ENCODE data around the gene ZNF787.
"Not testable (repeated sequence)": the region's sequence is repeated elsewhere in the genome, so short reads cannot be mapped to it uniquely, and the experiment has no call there.

ZNF787 gene

DNA sequence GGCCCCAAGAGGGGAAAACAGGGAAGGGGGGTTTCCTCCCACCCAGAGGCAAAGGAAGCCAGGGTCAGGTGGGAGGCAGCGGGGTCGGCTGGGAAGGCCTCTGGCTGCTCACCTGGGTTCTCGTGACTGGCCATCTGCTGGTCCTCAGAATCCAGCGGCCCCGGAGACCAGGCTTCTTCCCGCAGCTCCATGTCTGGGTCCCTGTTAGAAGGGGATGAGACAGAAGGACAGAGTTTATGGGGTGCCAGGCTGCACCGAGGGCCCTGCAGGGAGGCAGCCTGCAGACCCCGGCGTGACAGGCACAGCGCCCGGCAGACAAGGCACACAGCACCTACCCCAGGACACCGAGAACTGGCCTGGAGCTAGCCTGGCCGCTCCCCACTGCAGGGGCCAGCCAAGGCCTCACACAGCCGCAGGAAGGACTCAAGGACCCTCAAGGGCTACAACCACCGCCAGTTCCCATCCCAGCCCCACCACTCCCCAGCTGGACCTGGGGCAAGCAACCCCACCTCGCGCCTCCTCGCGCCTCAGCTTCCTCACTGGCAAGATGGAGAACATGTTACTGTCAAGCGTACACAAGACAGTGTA lies 18.0 kb downstream of the ZNF787 start:
- no peak for DNase-seq

DNA sequence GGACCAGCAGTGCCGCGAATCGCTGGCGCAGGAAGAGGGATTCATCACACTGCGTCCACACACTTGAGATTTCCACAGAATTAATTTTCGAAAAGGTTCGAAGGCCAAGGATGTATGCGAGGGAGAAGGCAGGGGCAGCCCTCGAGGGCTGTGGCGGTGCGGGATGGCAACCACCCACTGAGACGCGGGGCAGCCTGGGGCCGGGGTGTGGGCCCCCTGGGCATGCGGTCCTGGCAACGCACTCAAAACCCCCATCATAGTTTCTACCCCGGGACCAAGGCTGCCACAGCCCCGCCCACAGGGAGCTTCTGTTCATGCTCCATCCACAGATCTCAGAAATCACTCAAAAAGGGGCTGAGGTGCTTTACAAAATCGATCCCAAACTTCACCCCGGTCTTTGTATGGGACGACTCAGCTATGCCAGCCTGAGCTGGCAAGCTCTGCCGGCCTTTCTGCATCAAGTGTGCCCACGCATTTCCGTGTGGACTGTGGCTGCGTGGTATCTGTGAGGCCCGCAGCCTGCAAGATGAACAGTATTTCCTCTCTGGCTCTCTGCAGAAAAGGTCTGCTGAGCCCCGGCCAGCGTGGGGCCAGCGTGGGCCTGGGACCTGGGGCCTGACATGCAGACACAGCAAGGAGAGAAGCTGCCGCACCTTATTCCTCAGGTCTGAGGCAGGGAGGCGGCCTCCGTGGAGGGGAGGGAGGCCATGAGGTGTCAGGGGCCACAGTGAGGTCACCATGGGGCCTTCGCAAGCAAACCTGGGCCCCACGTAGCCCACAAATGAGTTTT lies 19.2 kb downstream of the ZNF787 start:
- DNase-seq: no peak

DNA sequence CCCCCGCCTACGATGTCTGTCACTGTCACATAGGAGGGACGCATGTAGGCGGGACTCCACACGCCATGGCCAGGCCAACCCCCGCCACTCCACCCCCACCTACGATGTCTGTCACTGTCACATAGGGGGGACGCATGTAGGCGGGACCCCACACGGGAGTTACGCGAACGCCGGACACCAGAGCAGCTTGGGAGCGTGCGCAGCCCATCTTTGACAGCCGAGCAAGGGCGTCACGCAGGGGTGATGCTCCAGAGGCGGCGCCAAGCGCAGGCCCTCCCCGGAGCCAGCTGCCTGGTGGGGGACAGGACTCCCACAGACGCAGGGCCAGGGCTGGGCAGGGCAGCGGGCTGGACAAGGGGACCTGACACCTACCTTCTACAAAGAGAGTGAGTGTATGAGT lies 20.0 kb downstream of the ZNF787 start:
- no peak for DNase-seq

DNA sequence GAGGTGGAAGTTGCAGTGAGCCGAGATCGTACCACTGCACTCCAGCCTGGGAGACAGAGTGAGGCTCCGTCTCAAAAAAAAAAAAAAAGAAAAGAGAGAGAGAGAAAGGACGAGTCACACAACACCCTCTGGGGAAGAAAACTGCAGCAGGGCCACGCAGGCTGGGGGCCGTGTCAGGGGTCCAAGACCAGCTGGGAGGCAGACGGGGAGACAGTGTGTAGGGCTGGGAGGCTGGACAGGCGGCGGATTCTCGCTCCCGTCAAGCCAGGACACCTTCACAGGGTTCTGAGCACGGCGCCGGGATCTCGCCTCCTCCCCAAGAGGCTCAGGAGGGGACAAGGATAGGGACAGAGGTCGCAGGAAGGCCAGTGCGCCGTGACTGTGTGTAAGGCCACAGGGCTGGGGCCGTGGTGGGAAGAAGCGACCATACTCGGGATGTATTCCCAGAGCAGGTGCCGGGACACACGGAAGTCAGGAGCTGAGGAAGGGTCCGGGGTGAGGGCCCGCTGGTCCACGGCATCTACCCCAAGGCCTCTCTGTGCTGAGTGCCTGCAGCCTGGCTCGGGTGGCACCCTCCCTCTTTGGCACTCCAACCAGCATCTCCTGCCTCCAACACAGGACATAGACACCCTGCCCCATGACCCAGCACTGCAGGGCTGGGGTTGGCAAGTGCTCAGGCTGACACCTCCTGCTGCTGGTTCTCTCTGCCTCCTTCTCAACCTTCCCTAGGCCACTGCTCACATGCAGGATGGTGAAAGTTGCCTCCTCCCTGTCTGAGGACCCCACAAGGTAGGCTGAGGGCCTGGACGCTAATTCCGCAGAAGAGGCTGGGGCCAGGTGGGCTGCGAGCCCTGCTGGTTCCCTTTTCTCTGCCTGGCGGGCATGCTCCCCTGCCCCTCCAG lies 21.2 kb downstream of the ZNF787 start:
- no peak for DNase-seq

DNA sequence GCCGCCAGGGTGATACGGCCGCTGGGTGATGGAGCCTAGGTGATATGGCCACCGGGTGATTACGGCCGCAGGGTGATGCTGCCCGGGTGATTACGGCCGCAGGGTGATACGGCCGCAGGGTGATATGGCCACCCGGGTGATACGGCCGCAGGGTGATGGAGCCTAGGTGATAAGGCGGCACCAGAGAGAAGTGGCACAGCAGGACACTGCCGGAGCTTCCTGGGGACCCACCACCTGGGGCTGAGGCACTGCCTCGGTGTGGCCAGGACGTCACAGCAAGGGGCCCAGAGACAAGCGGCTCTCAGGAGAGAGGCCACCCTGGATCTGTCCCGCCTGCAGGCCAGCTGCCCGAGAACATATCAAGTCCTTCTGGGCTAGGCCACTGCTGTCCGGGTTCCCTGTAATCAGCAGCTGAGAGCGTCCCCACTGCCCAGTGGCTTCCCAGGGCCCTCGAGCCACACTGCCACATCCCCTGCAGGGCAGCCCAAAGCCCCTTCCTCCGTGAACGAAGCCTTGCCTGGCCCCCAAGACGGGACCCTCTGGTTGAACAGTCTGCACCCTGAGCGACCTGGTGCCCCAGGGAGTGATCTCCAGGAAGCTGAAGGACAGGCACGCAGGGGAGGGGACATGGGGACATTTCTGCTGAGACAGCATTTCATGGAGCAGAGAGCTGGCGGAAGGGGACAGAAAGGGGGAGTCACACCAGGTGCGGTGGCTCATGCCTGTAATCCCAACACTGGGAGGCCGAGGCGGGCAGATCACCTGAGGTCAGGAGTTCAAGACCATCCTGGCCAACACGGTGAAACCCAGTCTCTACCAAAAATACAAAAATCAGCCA lies 22.1 kb downstream of the ZNF787 start:
- no peak for DNase-seq

DNA sequence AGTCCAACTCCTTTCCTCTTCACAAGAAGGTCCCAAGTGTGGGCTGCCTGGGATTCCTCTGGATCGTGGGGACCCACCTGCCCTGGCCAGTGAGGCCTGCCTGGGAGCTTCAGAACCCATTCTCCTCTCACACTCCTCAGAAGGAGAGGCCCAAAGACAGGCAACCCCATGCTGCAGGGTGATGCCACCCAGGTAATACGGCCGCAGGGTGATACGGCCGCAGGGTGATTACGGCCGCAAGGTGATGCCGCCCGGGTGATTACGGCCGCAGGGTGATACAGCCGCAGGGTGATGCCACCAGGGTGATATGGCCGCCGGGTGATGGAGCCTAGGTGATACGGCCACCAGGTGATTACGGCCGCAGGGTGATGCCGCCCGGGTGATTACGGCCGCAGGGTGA lies 22.9 kb downstream of the ZNF787 start:
- DNase-seq: not testable (repeated sequence)

DNA sequence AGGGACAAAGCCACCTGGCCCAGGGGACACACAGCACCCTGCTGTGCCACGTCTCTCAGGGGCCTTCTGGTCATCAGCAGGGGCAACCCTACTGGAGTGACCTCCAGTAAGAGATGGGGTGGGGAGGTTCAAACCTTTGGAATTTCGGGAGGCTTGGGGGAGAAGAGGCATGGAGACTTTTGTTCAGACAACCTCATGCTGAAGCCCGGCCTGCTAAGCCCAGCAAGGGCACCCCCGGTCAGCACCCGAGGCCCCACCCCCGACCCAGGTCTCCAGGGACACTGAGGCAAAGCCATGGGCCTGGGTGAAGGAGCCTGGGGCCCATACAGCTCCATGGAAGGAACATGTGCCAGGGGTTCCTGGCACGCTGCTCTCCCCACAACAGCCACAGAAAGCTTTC lies 23.3 kb downstream of the ZNF787 start:
- no peak for DNase-seq

DNA sequence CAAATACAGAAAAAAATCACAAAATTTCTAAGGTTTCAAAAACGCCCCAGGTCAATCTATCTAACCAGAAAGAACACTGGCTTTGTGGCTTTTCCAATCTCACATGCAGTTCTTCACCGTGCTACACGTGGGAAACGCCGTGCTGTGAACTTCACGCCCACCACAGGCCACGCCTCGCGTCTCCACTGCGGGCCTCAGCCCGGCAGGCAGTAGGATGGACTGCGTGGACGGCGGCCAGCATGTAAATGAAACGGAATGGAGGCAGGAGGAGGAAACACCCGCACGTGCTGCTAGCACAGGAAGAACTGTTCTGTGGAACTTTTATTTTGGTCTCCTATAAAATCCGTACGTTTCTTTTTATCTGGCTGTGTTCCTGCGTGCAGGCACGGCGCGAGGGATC lies 23.8 kb downstream of the ZNF787 start:
- DNase-seq: no peak

DNA sequence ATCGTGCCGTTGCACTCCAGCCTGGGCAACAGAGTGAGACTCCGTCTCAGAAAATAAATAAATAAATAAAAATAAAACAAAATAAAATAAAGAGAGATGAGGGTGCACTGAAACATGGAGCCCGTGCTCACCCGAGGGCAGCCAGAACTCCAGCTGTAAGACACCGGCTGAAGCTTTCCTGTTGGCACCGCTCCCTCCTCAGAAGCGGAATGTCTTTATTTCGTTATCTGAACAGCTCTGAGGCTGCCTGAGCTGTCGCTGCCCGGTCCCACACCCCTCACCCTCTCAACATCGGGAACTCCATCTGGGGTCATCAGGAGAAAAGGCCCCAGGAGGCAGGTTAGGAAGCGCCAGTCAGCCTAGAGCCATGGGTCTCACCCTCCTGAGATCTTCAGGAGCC lies 24.4 kb downstream of the ZNF787 start:
- DNase-seq: no peak

DNA sequence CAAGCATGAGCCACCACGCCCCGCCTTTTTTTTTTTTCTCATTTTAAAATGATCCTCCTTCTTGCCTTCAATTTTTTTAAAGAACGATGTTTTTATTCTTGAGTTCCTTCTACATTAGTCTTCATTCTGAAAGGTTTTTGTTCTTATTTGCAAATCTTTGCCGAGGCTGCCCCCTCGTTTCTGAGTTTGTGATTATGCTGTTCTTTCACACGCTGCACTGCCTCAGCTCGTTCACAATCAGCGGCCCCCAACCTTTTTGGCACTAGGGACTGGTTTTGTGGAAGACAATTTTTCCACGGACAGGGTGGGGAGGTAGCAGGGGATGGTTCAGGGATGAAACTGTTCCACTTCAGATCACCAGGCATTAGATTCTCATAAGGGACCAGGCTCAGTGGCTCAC lies 26.6 kb downstream of the ZNF787 start:
- no peak for DNase-seq

DNA sequence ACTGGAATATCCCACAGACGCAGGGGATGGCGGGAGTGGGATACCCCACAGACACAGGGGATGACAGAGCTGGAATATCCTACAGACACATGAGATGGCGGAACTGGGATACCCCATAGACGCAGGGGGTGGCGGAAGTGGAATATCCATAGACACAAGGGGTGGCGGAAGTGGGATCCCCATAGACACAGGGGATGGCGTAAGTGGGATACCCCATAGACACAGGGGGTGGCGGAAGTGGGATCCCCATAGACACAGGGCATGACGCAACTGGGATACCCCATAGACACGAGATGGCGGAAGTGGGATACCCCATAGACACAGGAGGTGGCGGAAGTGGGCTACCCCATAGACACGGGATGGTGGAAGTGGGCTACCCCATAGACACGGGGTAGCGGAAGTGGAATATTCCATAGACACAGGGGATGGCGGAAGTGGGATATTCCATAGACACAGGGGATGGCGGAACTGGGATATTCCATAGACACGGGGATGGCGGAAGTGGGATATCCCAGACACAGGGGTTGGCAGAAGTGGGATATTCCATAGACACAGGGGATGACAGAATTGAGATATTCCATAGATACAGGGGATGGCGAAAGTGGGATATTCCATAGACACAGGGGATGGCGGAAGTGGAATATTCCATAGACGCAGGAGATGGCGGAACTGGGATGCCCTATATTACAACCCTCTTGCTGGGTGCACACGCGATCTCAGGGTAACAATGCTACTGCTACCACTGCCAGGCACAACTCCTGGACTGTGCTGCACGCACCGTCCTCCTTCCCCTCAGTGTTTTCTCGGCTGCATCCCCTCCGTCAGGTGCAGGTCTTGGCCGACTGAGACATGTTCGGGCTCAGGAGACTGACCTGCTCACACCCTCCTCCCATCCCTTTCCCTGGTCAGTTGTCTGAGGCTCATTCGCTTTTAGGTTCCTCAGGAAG lies 28.1 kb downstream of the ZNF787 start:
- DNase-seq: no peak

DNA sequence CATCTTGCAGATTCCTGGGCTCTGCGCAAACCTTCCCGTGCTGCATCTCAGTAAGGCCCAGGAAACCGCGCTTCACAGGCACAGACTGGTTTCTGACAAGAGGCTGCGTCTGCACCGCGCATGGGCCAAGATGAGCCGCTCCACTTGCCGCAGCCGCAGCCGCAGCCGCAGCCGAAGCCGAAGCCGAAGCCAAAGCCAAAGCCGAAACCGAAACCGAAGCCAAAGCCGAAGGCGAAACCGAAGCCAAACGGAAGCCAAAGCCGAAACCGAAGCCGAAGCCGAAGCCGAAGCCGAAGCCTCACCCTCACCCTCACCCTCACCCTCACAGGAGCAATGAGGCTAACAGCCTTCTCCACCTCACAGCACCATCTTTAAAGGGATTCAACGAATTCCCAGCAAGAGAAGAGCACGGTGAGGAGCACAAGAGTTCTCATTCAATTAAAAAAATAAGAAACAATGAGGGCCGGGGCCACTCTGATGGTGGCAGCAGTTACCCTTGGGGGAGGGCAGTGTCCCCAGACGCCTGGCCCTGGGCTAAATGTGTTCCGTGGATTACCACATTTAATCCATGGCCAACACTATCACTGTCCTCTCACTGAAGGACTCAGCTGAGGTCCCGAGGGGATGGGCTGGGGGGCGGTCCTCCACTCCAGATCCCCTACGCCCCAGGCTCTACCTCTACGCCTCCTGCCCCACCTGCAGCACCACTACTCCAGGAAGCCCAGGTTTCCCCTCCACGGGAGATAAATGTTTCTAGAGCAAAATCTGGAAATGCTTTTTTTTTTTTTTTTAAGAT lies 29.1 kb downstream of the ZNF787 start:
- no peak for DNase-seq

DNA sequence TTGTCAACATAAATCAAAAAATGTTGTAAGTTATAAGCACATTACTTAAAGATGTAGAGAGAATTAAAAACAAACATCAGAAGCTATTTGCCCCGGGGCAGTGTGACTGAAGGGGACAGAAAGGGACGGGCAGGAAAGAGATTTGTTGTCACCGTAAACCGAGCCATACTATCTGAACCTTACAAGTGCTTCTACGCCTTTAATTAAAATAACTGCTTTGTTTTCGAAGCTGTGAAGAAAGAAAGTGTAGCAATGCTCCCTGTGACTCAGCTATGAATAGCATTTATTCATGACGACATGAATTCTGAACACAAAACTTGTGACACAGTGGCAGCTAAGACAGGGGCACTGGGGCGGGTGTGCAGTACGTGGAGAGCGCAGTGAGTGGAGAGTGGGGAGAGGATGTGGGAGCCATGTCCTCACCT lies 30.0 kb downstream of the ZNF787 start:
- DNase-seq: no peak

DNA sequence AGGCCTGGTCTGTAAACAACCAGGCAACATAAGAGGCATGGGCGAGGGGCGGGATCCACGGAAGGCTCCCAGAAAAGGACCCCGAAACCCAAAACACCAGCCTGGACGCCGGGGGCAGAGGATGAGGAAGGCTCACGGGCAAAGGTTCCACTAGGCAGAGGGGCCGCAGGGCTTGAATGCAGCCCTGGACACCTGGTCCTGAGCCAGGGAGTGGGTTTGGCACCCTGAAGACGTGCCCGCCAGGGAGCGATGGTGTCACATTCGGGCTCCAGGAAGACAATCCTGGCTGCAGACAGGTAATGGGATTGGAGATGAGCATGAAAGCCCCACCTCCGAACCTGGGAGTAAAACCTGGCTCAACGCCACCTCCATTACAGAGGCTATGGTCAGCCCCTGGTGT lies 31.8 kb downstream of the ZNF787 start:
- no peak for DNase-seq

DNA sequence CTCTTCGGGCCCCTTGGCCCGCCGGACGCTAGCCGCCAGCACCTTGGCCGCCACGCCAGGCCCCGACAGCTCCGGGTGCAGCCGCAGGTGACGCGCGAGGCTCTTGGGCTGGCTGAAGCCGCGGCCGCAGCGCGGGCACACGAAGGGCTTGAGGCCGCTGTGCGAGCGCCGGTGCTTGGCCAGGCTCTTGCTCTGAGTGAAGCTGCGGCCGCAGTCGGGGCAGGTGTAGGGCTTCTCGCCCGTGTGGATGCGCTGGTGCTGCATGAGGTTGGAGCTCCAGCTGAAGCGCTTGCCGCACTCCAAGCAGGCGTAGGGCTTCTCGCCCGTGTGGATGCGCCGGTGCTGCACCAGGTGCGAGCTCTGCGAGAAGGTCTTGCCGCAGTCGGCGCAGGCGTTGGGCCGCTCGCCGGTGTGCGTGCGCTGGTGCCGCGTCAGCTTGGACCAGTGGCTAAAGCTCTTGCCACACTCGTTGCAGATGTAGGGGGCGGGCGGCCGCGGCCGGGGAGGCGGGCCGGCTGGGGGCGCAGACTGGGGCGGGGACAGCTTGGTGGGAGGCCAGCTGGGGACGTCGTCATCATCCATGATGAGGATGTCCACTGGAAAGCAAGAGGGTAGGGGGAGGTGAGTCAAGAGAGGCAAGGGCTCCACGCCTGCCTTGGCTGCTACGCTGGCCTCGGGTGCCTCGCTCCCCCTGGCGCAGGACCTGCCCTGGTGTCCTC lies 32.4 kb downstream of the ZNF787 start:
- no peak for DNase-seq

DNA sequence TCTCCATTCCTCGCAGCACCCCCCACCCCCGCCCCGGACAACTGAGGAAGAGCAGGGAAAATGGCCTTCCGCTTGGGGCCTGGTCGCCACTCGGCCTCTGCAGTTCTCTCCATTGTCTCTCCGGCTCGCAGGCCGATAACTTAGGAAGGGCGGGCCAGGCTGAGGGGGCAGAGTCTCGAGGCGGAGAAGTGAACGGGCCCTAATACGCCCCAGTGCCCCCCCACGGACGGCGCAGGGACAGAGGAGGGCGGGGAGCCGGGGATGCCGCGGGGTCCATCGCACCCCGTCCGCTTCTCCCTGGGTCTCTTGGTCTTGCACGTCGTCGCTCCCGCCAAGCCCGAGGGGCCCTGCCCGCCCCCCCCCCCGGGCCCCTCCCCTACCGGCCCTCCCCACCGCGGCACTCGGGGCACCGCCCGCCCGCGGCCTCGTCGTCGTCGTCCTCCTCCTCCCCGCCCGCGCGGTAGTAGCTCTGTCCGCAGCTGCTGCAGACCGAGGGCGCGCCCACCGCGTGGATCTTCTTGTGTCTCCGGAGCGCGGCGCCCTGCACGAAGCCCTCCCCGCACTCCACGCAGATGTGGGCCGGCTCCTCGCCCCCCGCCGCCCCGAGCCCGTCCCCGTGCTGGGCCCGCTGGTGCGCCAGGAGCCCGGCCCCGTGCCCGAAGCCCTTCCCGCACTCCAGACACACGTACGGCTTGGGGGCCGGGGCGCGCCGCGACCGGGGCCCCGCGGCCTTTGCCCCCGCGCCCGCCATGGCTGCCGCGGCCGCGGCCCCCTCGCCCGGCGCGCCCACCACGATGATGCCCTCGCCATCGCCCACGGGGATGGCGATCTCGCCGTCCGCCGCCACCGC lies 33.2 kb downstream of the ZNF787 start:
- no peak for DNase-seq

DNA sequence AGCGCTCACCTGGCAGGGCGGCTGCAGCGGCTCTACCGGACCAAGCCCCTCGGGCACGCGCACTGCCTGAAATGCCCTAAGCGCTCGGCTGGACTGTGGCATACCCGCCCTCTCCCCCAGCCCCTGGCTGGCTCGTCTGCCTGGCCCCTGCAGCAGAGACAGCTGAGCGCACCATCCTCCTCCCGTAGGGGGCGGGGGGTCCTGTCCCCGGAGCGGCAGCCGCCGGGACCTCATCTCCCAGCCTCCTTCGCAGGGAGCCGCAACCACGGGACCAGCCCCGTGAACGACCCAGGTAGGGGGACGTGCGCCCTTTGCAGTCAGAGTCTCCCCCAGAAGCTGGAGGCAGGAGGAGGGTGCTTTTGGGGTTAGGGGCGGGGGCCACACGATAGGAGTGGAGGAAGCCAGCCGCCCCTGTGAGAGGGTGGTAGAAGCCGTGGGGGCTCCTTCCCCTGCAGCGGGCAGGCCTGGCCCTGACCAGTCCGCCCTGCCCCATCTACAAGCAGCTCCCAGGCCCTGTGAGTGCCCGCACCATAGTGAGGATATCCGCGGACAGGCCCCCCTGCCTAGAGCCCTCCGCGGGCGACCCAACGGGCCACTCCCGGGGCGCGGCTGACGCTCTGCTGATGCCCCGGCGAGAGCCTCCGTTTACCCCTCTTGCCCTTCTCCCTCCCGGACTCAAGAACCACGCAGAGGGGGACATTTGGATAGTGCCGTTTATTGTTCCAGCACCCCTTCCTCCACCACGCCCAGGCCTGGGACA lies 34.2 kb downstream of the ZNF787 start:
- no peak for DNase-seq

DNA sequence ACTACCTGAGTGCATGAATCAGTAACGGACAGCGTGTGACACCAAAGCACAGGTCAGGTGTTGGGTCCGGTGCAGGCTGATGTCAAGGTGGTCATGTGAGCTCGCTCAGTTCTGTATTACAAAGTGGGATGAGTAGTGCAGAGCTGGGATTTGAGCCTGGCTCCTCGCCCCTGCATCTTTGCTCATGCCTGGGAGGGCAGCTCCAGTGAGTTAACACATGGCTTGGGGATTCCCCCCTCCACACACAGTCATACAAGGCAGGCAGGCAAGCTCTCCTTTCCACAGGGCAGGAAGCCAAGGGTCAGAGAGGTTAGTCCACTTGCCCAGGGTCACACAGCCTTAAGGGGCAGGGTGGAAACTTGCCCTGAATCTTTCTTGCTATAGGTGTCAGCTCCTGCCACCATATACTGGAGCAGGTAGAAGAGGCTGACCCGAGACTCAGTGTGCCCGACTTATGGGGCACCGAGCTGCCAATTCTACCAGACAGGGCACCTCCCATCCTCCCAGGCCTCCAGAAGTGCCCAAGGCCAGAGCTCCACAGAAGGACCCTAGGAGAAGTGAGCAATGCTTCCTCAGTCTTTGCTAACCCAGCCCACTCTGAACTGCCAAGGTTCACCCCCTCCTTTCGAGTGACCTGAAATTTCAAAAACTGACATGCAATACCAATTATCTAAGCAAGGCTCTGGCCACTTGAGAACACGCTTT lies 35.4 kb downstream of the ZNF787 start:
- no peak for DNase-seq
